Fibroblast of lung (primary cell): Measurements from ENCODE around the gene LDLRAD3.

Source experiments
- CTCF ChIP-seq, 2 donors: IDR thresholded peaks in 1 of 2; conservative IDR thresholded peaks in 1 of 2; 1 replicate in 1 of 2; 2 replicates in 1 of 2; pipeline ENCODE4 v1.5.1; 2011 to 2012; ENCODE audit warnings: low read length in 2 of 2, control low read depth in 1 of 2, inconsistent platforms in 1 of 2, low read depth in 1 of 2, mild to moderate bottlenecking in 1 of 2
- EZH2 ChIP-seq: IDR thresholded peaks from 2 replicates; pipeline ENCODE4 v1.5.1; 2012; ENCODE audit warnings: low read length, control low read depth, mild to moderate bottlenecking; ENCODE audit errors: missing control alignments

DNA sequence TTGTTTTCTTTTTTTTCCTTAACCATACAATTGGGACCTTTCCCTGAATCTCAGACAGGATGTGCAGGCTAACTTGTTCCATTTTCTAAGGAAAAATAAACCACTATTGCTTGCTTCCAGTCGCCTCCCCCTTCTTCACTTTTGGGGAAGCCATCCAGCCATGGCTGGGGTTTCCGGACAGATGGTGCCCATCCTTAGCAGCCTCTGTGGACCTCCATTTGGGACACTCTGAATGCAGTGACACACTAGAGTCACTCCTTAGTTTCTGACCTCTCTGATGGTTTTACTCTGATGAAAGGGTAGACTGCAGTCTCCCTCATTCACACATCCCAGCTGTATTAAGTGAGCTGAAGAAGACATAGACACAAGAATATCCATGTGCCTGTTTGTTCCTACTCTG lies 198.1 kb downstream of the LDLRAD3 start:
- TF ChIP-seq CTCF (conservative IDR thresholded peaks at IDR 0.05 in 1 of 2, IDR thresholded peaks at IDR 0.05 in 1 of 2; ENCODE audit: low read depth in 1 of 2, low read length in 2 of 2): no peak
- TF ChIP-seq EZH2: no peak
